Neural crest cell (in vitro differentiated cells): ENCODE measurements around the gene CTCF. TPM values are rescaled to one million over a fixed set of nuclear protein-coding genes. Genes with fewer than 3 reads are reported as not detected.

ENCODE experiments used
- DNase-seq: peaks from one replicate; pipeline ENCODE4 v3.0.0; 2021; ENCODE audit warnings: low read depth, mixed read lengths, low spot score
- H3K27ac Mint-ChIP-seq: one replicate; pipeline ENCODE4 v1.8.0; 2021; ENCODE audit warnings: mild to moderate bottlenecking, mixed read lengths; ENCODE audit not compliant: unreplicated experiment
- H3K27me3 Mint-ChIP-seq: 2 replicates; pipeline ENCODE4 v1.8.0; 2021; ENCODE audit warnings: low read depth, mild to moderate bottlenecking, mixed read lengths
- H3K36me3 Mint-ChIP-seq: 2 replicates; pipeline ENCODE4 v1.8.0; 2021; ENCODE audit warnings: low read depth, mild to moderate bottlenecking, mixed read lengths
- H3K4me1 Mint-ChIP-seq: 2 replicates; pipeline ENCODE4 v1.8.0; 2021; ENCODE audit warnings: mixed read lengths
- H3K4me3 Mint-ChIP-seq: one replicate; pipeline ENCODE4 v1.8.0; 2021; ENCODE audit warnings: mild to moderate bottlenecking, mixed read lengths
- H3K9me3 Mint-ChIP-seq: 2 replicates; pipeline ENCODE4 v1.8.0; 2021; ENCODE audit warnings: mixed read lengths
- CTCF ChIP-seq: fragments of 200-600 bp; sonication (generic); conservative IDR thresholded peaks from 2 replicates; pipeline ENCODE4 v1.5.0; 2021; ENCODE audit warnings: antibody characterized with exemption, mild to moderate bottlenecking
- total RNA-seq: library from RNA; stranded (reverse); gene quantifications from 2 replicates; pipeline ENCODE4 v1.2.1, GENCODE V29; 2021

Gene CTCF
- total RNA-seq, 1 donor from 2014 or later = 78.8 TPM

GRCh38 chr16:67651039-67651438, 88.7 kb downstream of the CTCF start:
- H3K4me3 Mint-ChIP-seq = peak overlapping the region; percentile 88
- no peak for TF ChIP-seq CTCF
- no peaks in the 10 kb centered on the region for H3K36me3 Mint-ChIP-seq
- no peaks in the 10 kb centered on the region for H3K9me3 Mint-ChIP-seq
- DNase-seq = no peak
- H3K4me1 Mint-ChIP-seq = peaks cover 22% of the 10 kb centered on the region
- H3K27ac Mint-ChIP-seq = no peak overlapping the region
- H3K27me3 Mint-ChIP-seq = peaks cover 62% of the 10 kb centered on the region

DNA sequence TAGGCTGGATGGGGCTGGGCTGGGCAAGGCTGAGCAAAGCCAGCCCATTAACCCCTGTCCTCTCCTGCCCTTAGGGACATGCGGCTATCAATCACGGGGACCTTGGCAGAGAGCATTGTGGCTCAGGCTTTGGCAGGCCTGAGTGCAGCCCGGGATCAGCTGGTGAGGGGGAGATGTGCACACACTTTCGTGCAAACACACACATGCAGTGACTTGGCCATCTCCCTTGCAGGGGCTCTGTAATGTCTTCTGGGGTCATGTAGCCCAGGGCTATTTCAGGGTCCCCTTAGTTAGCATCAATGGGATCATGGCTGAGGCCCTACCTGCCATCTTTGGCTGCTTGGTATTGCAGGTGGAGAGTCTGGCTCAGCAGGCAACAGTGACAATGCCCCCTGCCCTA, 89.5 kb downstream of the CTCF start:
- Mint-ChIP-seq H3K27me3 (peaks cover 57% of the 10 kb centered on the region), H3K4me3 (peak overlapping the region; percentile 88)

GRCh38 chr16:67652578-67653127, 90.3 kb downstream of the CTCF start:
- DNase-seq = no peak
- Mint-ChIP-seq H3K4me3 (no peak overlapping the region), H3K27me3 (peaks cover 57% of the 10 kb centered on the region), H3K36me3 (no peaks in the 10 kb centered on the region), H3K27ac (no peak overlapping the region), H3K4me1 (peaks cover 22% of the 10 kb centered on the region), H3K9me3 (no peaks in the 10 kb centered on the region)
- no peak for TF ChIP-seq CTCF

More for the DNA sequence above, 89.5 kb downstream of the CTCF start:
- H3K36me3 Mint-ChIP-seq = no peaks in the 10 kb centered on the region
- peaks cover 22% of the 10 kb centered on the region for H3K4me1 Mint-ChIP-seq
- no peak for DNase-seq
- H3K27ac Mint-ChIP-seq = no peak overlapping the region
- TF ChIP-seq CTCF = no peak
- H3K9me3 Mint-ChIP-seq = no peaks in the 10 kb centered on the region

DNA sequence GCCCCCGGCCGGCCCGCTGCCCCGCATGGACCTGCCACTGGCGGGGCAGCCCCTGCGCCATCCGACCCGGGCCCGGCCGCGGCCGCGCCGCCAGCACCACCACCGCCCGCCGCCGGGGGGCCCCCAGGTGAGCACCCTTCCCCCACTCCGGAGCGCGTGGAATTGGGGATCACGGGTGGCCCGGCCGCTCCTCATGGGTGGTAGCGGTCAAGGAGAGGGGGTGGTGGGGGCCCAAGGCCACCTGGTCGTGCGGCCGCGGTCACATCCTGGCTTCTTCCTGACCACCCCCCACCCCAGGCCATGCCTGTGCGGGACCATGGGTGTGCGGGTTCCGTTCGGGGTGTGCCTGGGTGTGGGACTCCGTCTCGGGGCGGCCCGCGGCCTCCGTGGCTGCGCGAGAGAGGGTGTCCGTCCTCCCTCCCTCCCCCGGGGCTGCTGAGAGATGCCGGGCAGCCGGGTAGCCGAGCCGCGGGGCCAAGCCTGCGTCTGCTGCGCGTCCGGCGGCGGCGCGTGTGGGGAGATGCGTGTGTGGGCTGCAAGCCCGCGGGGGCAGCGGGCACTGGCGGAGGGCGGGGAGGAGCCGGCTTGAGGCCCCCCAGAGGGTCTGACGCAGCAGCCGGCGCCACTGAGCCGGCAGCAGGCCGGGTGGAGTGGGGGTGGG, 90.9 kb downstream of the CTCF start:
- Mint-ChIP-seq H3K36me3 (no peaks in the 10 kb centered on the region), H3K27ac (no peak overlapping the region), H3K27me3 (peaks cover 57% of the 10 kb centered on the region), H3K4me1 (peaks cover 22% of the 10 kb centered on the region), H3K4me3 (peak overlapping the region; percentile 84), H3K9me3 (no peaks in the 10 kb centered on the region)
- peak; percentile 62 for TF ChIP-seq CTCF
- no peak for DNase-seq

DNA sequence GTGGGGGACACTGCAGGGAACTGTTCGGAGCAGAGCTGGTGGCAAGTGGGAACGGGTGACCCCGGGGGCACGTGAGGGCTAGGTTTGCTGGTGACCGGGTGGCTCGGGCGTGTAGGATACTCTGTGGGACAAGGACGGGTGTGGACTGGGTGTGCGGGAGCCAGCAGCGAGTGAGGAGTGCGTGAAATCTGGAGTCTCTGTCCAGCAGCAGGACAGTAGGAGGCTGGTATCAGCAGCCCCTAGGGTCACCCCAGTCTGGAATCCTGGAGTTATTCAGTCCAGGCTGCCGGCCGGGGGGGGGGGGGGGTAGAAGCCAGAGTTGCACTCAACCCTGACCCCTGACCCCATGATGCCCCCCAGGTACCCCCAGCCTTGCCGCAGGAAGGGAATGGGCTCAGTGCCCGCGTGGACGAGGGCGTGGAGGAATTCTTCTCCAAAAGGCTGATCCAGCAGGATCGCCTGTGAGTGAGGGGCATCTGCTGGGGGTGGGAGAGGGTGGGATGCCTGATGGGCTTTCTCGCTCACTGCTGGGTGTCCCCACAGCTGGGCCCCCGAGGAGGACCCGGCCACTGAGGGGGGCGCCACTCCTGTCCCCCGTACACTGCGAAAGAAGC, 91.6 kb downstream of the CTCF start:
- H3K9me3 Mint-ChIP-seq = no peaks in the 10 kb centered on the region
- H3K4me1 Mint-ChIP-seq = peaks cover 22% of the 10 kb centered on the region
- peaks cover 57% of the 10 kb centered on the region for H3K27me3 Mint-ChIP-seq
- no peak overlapping the region for H3K27ac Mint-ChIP-seq
- TF ChIP-seq CTCF = no peak
- DNase-seq = no peak
- H3K4me3 Mint-ChIP-seq = peak overlapping the region; percentile 84
- no peaks in the 10 kb centered on the region for H3K36me3 Mint-ChIP-seq
